HTERT RPE-1 (cell line): ENCODE data around the gene RHEB.

Source experiments
- in situ Hi-C: fragments of 300-500 bp; cut with MboI; formaldehyde crosslinking; loops from 4 replicates; pipeline ENCODE4 v1.14.3; 2020; ENCODE audit warnings: low sequenced_read_pairs

Gene RHEB

DNA sequence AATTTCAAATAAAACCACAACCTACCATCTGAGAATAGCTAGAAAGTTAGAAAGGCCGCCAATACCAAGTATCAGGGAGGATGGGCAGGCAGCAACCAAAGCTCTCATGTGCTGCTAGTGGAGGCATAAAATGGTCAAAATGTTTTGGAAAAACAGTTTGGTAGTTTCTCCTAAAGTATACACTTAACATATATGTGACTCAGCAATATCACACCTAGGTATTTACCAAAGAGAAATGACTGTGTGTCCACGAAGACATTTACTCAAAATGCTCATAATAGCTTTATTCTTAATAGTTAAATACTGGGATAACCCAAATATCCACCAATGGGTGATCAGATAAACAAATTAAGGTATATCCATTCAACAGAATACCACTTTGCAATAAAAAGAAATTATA, 14.3 kb downstream of the RHEB start:
- in situ Hi-C loops: no loop called here

DNA sequence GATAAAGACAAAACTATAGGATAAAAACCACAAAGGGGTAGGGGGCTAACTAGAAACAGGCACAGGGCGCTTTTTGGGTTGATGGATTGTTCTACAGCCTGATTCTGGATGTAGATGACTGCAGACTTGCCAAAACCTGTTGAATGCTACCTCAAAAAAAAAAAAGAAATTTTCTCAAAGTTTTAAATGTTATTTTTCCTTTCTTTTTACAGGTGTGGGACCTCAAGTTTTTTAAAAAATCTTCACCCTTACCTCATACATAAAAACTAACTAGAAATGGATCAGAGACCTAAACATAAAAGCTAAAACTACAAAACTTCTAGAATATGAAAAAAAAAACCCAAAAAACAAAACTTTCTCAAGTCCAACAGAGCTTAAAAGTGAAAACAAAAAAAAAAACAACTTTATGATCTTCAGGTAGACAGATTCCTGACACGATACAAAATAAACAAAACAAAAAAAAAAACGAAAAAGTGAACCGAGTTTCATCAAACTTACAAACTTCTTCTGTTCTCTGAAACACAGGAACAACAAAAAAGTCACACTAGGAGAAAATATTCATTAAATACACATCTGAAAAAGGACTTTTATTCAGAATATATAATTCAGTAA, 14.9 kb downstream of the RHEB start:
- in situ Hi-C loops: no loop called here

DNA sequence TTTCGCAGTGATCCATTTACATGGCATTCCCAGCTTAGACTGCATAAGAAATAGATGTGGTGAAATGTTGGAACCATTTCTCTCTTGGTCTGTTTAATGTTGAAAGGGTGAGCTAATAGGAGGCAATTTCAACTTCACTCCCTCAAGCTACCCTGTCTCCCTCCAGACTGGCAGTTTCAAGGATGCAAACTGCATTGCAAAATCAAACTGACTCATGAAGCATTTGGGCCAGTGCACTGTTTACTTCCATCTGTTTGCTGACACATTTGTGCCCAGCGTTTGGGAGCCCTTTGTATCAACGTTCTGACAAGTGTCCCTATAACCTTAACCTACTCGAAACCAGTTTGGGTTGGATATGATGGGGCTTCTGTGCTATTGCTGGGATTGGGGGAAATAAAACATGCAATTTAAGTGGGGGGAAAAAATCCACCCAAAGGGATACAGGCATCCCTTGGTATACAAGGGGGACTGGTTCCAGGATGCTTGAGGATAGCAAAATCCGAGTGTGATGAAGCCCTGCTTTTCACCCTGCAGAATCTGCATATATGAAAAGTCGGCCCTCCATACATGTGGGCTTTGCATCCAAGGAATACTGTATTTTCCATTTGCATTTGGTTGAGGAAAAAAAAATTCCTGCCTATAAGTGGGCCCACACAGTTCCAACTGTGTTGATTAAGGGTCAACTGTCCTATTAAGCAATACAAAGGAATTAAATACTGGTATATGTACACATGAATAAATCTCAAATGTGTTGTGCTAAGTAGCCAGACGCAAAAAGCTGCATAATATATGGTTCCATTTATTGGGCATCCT, 15.6 kb downstream of the RHEB start:
- in situ Hi-C loops: no loop called here

GRCh38 chr7:151501676-151502075, 18.0 kb downstream of the RHEB start:
- in situ Hi-C loops: no loop called here

DNA sequence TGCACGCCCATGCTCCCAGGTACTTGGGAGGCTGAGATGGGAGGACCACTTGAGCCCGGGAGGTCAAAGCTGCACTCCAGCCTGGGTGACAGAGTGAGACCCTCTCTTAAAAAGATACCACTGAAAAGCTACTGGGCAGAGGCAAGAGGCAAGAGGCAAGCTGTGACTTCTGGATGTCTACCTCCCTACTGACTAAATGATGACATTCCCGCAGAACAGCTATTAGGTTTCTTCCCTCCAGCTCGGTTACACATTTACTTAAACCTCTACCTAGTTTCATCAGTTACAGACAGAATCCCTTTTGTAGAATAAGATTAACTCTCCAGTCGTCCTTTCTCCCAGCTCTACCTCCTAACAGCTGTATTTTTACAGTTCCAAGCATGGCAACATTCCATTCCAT, 21.2 kb downstream of the RHEB start:
- in situ Hi-C loops: no loop called here

- in situ Hi-C loops: no loop called here
Measured at GRCh38 chr7:151497306-151497871, 22.3 kb downstream of the RHEB start.

DNA sequence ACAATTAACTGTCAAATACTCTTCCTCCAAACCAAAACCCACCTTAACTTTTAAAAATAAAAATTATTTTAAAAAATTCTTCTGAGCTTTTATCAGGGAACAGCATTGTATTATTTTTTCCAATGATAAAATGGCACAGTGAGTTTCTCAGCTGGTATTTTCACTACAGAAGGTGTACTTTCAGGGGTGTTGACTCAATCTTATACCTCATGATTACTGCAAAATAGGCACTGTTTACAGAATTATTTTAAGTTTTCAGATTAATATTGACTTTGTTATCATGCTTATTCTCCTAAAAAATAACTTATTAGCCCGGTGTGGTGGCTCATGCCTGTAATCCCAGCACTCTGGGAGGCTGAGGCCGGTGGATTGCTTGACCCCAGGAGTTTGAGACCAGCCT, 24.3 kb downstream of the RHEB start:
- in situ Hi-C loops: no loop called here

GRCh38 chr7:151494298-151495284, 25.1 kb downstream of the RHEB start:
- in situ Hi-C loops: no loop called here

- in situ Hi-C loops: no loop called here
Measured at GRCh38 chr7:151493083-151493482, 26.6 kb downstream of the RHEB start.

- in situ Hi-C loops: no loop called here
Measured at GRCh38 chr7:151491859-151492258, 27.8 kb downstream of the RHEB start.

DNA sequence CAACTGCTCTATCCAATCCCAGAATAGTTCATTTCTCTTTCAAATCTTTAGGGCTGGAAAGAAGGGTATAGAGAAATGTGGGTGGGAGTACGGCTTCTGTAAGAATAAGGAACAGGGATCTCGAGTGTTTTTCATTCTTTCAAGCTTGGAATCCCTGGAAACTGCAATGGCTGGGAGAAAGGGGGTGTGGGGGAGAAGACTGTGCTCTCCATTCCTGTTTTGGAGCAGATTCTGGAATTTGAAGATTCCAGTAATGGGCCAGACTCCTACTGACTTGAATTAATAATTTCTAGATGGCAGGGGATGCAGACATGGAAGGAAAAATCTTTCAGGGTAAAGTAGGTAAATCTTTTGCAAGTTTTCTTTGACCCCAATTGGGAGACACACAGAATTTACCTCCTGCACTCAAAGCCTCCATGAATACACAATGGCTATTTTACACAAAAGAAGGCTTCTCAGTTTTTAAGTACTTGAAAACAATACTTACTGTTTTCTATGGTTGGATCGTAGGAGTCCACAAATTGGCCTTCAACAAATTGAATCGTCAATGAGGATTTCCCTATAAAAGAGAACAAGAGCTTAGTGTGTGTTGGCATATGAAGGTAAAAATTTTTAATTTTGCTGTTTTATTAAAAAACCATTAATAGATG, 29.1 kb downstream of the RHEB start:
- in situ Hi-C loops: no loop called here

DNA sequence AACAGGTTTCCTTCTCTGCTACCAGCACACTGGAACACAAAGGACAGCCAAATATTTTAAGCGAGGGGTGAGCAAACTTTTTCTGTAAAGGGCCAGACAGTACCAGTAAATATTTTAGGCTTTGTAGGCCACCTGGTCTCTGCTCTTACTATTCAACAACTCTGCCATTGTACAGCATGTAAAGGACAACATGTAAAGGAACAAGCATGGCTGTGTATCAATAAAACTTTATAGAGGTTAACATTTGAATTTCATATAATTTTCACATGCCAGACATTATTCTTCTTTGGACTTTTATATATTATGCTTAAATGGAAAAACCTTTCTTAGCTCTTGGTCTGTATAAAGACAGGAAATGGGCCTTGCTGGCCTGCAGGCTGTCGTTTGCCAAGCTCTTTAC, 30.2 kb downstream of the RHEB start:
- in situ Hi-C loops: no loop called here

DNA sequence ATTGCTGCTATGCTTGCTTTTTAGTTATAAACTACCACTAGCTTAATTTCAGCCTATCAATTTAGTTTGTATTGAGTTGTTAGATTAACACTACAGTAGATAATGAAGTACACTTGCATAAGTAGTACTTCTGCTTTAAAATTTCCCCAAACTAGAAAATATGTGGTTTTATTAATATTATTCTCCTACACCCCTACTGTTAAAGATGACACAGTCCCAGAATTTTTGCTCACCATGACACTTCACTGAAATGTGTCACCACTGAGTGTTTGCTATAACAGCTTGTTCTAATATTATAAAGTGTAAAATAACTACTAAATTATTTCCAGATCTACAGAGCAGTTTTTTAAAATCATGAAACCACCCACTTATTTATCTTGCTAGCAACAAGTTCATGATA, 31.6 kb downstream of the RHEB start:
- in situ Hi-C loops: no loop called here

DNA sequence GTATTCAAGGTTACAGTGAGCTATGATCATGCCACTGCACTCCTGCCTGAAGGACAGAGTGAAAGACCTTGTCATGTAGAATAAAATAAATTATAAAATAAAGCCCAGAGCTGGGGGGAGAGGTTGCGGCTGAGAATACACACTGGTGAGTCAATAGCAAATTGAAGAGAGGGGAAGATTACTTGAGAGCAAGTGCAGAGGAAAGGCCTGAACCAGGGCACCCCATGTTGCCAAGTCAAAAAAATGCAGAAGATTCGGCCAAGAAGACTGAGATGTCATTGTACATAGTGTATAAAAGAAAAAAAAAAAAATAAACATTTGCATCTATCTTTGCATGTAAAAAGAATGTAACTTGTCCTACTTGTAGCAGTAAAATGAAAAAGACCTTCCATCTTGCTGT, 32.5 kb downstream of the RHEB start:
- in situ Hi-C loops: no loop called here

DNA sequence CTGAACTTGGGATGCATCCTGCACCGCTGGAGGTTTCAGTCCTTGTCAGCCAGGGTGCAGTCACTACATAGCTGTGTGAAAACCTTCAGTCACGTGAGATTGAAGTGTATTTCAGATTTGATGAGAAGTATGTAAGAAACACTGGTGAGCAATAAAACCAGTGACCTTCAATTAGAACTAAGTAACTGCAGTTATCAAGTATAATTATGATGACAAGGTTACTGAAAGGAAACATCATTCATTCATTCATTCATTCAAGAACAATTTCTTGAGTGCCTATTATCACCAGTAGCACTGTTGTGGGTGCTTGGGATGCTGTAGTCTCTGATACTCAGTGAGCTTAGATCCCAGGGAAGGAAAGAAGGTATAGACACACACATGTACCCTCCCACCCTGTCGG, 33.6 kb downstream of the RHEB start:
- in situ Hi-C loops: no loop called here

DNA sequence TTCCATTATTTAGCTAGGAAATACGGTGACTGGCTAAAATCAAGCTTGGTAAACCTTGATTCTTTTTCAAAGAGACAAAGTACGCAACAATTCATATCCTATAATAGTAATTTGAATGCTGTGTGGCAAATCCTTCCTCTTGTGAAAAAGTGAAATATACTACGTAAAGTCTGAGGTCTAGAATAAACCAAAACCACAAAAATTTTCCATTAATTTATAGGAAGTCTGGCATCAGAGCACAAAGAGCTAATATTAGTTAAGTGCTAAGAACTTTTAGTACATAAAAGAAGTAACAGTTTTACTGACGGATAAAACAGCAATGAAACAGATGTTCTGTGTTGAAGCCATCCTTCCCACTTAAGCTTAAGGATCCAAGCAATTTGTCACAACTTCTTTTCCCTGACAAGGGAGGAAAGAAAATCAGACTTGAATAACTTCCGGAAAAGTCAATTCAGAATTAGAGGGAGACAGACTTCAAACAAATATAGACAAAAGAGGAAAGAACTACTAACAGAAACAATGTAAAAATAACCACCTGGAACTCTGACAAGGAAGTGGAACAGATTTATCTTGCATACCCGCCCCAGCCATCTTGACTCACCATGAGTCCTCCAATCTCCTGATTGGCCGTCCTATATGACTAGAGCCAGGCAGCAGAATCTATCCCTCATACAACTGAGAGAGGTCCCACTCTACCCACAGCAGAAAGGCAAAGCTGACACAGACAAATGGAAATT, 34.6 kb downstream of the RHEB start:
- in situ Hi-C loops: no loop called here

DNA sequence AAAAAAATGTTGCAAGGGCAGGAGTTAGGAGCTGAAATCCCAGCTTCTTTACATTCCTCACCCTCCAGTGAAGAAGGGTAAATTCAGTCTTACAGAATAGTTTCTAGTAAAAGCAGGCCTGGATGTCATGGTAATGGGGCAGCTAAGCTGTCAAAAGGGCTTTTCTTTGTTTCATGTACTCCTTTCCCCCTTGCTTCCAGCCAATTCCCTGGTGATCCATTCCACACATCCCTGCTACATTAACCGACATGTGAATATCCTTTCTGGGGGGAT, 36.0 kb downstream of the RHEB start:
- in situ Hi-C loops: no loop called here

DNA sequence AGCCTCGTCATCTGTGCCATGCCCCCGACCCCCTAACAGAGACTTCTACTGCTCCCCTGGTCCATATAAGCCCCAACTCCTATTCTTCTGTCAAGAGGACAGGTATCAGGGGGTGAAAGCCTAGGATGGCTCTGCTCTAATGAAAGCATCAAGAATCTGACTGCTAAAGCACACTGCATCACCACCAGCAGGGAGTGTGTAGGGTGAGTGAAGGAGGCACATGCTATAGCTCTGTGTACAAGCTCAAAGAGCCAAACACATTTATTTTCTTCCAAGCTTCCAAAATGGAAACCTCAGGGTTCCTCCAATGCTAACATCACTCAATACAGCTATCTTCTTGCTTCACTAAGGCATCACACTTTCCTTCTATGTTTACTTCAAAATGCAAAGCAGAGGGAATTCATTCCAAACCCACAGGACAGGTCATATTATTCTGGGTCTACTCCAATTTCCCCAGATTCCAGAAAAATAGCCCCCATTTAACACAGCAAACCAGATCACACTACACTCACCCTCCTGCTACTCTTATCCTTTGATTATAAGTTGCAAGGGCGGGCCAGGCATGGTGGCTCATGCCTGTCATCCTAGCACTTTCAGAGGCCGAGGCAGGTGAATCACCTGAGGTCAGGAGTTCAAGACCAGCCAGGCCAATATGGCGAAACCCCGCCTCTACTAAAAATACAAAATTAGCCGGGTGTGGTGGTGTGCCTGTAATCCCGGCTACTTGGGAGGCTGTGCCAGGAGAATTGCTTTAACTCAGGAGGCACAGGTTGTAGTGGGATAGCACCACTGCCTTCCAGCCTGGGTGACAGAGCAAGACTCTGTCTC, 36.6 kb downstream of the RHEB start:
- in situ Hi-C loops: no loop called here
